ENCODE results near the gene EFCAB12.

GRCh38 chr3:129413687-129414506 lies 14.5 kb downstream of the EFCAB12 start:
- TF ChIP-seq, protein P1, sequence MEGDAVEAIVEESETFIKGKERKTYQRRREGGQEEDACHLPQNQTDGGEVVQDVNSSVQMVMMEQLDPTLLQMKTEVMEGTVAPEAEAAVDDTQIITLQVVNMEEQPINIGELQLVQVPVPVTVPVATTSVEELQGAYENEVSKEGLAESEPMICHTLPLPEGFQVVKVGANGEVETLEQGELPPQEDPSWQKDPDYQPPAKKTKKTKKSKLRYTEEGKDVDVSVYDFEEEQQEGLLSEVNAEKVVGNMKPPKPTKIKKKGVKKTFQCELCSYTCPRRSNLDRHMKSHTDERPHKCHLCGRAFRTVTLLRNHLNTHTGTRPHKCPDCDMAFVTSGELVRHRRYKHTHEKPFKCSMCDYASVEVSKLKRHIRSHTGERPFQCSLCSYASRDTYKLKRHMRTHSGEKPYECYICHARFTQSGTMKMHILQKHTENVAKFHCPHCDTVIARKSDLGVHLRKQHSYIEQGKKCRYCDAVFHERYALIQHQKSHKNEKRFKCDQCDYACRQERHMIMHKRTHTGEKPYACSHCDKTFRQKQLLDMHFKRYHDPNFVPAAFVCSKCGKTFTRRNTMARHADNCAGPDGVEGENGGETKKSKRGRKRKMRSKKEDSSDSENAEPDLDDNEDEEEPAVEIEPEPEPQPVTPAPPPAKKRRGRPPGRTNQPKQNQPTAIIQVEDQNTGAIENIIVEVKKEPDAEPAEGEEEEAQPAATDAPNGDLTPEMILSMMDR (IDR thresholded peaks at IDR 0.05; ENCODE audit: poor library complexity) = no peak
- no peak for TF ChIP-seq EZH2phosphoT487 (IDR thresholded peaks at IDR 0.05; ENCODE audit: low read depth, severe bottlenecking, unreplicated experiment)
